NCI-H345 (cell line): ENCODE results near the gene PLEKHG5.
"Not testable (repeated sequence)": the region's sequence is repeated elsewhere in the genome, so short reads cannot be mapped to it uniquely, and the experiment has no call there.

Experiments
- DNase-seq: peaks from one replicate; lab custom pipeline; 2025; lab: John Stamatoyannopoulos, UW

Gene PLEKHG5

DNA sequence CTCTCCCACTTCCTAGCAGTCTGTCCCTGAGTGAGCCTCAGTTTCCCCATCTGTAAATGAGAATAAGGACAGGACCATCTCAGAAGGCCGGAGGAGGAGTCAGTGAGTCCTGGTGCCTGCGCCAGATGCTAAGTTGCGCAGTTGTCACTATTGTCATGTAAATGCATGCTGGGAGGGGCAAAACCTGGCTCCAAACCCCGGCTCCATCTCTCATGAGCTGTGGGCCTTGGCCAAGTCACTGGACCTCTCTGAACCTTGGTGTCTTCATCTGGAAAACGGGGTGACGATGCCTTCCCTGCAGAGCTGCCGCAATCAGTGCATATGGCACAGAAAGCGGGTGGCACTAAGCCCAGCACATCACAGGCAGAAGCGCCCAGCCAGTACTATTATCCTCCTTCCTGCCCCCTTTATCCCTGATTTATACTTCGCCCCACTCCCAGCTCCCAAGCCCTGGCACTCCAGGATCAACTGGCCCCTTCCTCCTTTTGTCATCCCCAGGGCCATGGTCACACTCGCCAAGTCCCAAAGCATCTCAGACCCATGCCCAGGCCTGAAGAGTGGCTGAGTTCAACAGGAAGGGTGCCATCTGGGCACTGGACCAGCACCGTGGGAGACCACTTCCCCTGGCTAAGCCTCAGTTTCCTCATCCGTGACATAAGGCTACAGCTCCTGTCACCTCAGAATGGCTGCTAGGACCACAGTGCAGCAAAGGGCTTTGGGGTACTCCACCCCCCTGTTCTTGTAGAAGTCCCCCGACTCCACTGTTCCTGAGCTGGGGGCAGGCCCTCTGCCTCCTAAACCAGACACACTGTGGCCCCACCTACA, 4.3 kb upstream of the PLEKHG5 start:
- DNase-seq: no peak

DNA sequence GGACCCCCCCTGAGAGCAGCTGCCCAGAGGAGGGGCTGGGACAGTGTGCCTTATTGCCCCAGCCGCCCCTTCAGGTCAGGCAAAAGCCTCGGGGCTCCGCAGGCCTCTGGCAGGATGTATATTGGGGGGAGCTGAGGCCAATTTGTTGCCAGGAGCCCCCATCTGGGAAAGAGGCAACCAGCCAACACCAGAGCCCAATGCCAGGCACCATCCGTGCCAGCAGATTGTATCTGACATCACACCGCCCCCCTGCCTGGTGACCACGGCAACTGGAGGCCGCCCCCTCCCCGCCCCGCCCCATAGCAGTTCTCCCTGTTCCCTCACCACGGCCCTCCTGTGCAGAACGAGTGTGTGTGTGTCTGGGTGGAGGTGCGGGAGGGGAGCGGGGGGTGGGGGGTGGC, 3.6 kb upstream of the PLEKHG5 start:
- peak; percentile 42 for DNase-seq

DNA sequence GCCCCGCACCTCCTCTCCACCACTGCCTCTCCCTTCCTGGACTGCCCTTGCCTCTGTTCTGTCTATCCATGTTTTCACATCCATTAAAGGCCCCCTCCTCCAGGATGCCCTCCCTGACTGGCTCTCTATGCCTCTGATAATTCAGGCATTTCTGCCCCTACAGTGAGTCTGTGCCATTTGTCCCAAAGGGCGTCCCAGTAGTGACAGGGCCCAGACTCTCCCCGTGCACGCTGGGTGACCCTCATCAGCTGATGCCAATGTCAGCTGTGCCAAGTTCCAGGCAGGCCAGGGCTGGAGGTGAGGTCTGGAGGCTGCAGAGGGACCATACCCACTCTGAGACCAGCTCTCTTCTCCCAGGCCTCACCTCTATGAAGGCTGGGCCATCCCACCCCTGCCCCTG, 3.2 kb upstream of the PLEKHG5 start:
- DNase-seq: no peak

DNA sequence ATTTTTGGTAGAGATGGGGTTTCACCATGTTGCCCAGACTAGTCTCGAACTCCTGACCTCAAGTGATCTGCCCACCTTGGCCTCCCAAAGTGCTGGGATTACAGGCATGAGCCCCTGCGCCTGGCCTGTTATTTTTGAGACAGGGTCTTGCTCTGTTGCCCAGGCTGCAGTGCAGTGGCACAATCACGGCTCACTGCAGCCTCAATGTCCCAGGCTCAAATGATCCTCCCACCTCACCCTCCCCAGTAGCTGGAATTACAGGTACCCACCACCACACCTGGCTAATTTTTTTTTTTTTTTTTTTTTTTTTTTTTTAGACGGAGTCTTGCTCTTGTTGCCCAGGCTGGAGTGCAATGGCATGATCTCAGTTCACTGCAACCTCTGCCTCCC, 2.4 kb upstream of the PLEKHG5 start:
- not testable (repeated sequence) for DNase-seq

DNA sequence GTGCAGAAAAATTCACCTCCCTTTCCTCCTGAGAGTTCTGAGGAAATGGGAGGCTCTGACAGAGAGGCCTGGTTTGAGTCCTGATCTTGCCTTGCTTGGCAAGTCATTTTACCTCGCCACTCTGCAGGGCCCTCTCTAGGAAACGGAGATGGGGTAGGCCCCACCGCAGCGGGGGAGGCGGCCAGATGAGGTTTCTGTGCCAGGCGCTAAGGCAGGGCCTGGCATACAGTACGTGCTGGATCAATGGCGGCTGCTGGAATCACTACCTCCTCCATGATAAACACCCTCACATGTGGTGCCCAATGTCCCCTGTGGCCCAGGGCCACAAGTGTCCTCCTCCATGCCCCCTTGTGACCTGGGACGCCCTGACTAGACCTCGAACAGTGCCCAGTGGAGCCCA, 499 bp upstream of the PLEKHG5 start:
- DNase-seq: no peak

DNA sequence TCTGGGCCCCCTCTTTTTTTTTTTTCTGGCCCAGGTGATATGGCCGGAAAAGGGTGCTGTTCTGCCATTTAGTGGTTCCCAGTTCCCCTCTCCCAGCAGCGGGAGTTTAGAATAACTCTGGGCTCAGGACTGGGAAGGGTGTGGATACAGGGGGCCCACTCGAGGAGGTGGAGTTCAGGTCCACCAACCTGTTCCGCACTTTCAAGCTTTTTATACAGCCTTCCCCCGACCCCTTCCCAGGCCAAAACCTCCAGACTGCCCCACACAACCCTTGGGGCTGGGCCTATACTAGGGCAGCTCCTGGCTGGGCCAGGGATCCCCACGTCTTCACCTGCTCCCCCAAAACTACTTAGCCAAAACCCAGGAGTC, 402 bp downstream of the PLEKHG5 start:
- DNase-seq: no peak

DNA sequence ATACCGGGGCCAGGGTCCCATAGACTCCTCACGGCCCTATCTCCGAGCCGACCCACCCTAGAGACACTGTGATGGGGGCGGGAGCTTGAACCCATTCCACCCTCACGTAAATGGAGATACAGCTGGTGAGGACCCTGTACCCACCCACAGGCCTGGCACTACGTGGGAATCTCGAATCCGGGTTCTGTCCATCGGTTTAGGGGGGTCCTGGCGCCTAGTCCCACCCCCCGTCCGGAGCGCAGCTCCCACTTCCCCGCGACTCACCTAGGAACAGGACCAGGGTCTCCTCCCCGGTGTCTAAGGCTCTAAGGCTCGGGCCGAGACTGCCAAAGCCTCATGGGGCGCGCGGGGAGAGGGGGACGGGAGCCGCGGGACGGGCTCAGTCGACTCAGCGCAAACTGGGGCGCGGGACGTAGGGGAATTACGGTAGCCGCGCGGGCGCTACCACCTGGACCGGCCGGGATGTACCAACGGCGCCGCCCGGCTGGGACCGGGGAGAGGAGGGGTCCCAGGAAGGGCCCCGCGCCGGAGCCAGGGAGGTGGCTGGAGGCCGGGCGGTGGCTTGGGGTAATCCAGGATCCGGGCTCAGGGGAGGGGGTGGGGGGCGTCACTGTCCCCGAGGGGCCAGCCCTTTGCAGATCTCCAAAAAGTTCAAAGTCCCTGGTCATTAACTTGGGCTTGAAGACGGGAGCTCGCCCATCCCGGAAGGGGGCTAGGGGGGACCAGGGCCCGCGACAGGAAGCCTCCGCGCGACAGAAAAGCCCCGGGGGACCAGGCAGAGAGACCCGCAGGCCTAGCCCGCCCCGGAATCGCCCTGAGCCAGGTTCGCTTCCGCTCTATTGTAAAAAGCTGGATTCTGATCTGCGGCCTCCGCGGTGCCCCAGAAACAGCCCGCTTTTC, 1.0 kb downstream of the PLEKHG5 start:
- DNase-seq: peak; percentile 34

DNA sequence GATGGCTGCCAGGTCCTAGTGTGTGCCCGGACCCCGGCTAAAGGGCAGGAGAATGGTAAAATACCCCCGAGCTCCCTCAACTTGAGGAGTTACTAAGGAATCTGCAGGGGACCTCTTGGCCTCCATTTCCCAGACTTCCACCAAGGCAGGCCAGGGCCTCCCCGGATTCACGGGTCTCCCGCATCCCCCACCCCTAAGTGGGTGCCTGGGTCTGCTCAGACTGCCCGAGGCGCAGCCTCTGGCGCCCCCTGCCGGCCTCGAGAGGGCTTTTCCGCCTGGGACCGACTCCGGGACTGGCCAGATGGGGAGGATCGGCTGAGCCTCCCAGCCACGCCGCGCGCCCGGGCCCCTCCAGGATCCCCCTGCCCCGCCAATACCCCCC, 1.7 kb downstream of the PLEKHG5 start:
- DNase-seq: peak; percentile 71

DNA sequence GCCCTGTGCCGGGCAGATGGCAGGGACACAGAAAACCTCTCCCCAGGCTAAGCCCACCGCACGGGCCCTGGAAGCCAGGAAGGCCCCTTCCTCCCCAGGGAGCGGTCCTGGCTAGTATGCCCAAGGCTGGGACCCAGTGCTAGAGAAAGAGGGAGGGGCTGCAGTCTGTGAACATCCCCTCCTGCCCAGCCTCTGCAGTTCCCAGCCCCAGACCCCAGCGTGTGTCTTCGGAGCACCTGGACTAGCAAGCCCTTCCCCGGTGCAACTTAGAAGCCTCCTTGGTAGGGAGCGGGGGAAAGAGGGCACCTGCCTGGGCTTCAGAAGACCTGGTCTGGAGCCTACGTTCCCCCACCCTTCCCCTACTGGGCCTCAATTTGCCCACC, 2.1 kb downstream of the PLEKHG5 start:
- no peak for DNase-seq

DNA sequence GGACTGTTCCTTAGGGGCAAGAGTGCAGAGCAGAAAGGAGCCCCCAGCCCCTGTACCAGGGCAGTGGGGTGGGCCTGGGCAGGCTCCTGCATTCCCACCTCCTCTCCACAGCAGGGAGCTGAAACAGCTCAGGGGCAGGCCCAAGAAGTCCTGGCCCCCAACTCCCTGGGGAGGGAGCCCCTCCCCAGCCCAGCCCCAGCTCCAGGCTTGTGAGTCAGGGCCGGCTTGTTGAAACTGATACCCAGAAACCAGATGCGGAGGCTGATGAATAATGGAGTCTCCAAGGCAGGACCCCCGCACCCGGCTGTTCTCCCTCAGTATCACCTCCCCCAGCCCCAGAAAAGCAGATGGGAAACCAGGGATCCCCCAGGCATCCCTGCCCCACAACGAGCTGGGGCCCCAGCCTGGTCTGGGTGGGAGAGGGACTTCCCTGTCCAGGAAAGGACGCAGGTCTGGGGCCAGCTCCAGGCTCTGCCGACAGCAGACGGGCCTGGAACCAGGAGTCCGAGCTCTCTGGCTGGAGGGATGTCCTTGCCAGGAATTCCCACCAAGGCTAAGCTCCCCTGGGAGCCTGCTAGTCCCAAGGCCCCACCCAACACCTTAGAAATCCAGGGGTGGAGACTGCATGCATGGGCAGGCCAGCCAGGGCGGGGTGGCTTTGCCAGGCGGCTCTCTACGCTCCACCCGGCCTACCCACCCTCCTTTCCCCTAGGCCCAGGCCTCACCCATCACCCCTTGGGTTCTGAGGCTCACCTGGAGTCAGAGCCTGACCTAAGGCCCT, 2.7 kb downstream of the PLEKHG5 start:
- no peak for DNase-seq

DNA sequence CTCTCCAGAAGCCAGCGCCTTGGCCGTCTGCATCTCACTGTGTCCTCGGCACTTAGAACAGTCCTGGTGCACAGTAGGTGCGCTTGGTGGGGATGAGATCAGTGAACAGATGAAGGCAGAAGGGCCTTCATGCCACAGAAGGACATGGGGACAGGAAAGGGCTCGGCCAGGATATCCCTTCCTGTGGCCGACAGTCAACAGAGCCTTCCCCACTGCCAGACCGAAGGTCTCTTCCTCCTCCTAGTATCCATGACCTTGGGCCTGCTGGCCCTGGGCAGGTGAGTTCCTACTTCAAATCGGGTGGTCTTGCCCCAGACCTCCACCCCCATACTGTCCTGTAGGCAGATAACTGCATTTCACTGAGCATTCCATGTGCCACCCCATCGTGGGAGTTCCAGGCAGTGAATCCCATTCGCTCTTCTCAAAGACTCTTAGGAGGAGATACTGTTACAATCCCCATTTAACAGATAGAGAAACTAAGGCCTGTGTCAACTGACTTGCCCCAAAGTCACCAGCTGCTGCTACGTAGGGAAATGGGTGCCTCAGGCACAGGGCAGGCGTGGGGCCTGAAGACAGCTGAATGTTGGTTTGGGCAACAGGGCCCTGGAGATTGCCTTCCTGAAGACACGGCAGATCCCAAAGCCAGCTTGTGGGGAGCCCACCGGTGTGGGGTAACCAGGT, 3.5 kb downstream of the PLEKHG5 start:
- no peak for DNase-seq

DNA sequence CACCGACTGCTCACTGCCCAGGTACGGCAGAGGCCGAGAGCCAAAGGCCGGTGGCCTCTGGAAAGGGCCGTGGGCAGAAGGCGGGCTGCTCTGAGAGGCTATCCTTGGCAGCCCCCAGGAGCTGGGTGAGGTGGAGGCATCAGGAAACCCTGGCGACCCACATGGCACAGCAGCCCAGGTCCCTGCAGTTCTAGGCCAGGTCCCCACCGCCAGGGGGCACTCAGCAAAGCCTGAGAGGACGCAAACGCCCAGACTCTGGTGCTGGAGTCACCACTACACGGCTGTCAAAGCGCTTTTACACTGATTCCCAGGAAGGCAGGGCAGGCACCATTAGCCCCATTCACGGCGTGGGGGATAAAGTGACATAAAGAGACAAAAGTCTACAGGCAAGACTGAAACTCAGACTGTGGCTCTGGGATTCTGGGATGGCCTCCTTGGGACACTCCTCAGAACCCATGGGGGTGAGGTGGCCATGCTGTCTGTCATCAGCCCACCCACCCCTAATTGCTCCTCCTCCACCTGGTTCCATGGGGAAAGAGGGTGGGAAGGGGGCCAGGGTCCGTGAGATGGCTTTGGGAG, 4.9 kb downstream of the PLEKHG5 start:
- DNase-seq: peak; percentile 88

DNA sequence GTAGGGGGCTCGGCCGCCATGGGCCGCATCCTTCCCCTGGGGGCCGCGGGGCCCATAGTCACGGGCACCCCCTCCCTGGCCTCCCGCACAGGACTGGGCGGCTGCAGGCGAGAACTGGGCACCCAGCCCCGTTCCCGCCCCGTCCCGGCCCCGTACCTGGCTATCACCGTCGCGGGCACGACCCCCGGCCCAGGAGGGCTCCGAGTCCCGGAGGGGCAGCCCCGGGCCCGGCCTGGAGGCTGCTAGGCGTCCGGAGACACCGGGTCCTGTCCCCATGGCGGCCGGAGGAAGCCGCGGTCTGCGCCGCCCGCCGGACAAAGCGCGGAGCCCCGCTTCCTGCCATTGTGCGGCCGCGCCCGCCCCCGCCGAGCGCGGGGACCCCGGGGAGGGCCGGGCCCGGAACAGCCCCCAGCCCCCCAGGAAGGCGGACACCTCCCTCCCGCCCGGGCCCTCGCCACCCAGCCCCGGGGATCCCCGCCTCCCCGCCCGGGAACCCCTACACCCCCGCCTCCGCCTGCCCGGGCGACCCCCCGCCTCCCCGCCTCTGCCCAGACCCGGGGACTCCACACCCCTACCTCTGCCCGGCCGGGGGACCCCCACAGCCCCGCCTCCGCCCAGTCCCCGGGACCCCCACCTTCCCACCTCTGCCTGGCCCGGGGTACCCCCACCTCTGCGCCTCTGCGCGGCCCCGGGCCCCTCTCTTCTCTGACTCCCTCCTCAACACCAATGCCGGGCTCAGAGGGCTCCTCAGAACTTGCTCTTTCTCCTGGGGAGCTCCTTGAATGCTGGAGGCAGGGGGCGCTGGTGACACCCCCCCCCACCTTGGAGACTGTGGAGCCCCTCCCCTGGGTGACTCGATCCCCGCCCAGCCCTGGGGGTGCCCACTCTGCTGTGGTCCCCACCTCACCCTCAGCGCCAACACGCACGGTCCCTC, 6.0 kb downstream of the PLEKHG5 start:
- DNase-seq: no peak

DNA sequence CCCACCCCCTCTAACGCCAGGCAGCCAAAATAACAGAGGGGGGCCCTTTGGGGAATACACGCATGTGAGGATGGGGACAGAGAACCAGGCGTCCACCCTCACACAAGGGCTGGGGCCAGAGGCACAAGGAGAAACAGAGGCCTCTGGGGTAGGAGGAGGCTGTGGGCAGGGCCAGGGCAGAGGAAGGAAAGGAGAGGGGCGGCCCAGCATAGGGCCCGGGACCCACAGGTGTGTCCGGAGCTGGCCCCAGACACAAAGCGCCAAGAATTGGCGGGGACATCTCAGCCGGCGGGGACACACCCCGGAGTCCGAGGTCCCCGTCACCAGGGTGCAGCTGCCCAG, 6.7 kb downstream of the PLEKHG5 start:
- DNase-seq: no peak

DNA sequence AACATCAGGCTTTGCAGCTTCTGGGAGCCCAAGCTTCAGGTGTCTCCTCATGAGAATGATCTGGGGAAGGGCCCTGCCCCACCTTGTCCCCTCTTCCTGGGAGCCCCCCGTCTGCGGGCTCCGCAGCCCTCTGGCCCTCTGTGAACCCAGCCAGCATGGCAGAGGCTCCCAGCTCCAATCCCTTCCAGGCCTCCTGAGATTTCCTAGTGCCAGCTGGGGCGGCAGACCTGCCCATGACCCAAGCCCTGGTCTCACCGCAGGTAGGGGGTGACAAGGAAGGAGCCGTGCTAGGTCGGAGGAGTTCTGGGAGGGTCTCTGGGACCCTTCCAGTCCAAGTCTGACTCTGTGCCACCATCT, 7.7 kb downstream of the PLEKHG5 start:
- no peak for DNase-seq

DNA sequence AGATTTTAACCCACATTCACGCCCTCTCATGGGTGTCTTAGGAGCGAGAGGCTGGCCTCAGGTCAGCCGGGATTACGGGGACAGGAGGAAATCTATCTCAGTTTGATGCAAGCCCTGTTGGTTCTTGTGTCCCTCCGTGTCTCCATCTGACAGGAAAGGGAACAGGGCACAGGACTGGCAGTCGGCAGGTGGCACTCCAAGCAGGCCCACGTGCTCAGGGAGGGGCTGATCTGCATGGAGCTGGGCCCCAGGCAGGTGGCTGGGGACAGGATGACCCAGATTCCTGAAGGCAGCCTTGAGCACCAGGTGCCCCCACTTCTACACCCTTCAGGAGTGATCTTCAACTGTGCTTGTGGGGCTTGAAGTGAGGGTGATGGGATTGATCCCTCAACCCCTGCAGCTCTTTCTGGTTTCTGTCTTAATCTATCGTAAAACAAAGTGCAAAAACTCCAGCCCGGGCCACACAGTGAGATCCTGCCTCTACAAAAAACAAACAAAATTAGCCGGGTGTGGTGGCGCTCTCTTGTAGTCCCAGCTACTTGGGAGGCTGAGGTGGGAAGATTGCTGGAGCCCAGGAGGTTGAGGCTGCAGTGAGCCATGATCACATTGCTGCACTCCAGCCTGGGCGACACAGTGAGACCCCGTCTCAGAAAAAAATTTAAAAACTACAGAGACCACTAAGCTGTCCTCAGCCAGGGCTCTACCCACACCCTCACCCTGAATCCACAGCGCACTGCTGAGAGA, 8.3 kb downstream of the PLEKHG5 start:
- DNase-seq: peak; percentile 45

DNA sequence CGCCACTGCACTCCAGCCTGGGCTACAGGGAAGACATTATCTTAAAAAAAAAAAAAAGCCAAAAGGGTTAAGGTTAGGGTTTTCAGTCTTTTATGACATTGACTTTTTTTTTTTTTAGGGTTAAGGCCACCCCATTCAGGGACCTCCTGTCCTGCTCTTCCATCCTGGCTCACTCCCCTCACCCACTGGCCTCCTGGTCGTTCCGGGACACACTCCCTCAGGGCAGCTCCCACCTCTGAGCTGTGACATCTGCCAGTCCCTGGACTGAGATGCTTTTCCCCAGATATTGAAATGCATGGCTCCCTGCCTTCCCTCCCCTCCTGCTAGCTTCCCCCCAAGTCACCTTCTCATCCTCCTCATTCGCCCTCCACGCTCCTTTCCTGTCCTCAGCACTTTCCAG, 9.6 kb downstream of the PLEKHG5 start:
- DNase-seq: no peak

DNA sequence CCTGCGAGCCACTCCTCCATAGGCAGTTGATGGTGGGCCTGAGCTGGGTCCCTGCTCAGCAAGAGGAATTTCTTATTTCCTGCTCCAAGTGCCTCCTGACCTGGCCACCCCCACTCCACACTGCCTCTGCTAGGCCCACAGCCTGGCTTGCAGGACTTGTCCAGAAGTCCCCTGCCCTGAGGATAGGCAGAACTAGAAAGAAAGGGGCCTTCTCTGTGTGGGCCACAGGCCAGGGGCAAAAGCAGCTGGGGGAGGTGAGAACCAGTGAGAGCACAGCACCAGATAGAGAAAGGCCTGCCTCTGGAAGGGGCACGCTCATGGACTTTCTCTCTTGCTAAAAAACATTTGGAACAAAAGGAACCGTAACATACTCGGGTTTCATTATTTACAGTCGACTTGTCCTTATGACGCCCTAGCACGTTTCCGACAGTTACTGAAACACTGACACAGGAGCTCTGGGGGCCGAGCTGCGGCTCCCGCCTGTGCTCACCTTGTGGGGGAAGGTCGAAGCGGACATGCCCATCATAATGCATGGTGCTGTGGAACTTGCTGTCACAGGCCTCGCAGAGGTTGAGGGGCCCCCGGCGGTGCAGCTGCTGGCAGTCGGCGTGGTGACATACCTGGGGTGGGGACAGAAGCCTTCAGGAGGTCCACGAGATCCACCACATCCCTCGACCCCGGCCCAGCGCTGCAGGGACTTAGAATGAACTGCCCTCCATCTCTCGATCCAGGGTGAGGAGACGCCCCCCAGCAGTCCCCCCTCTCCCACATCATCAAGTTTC, 14.2 kb downstream of the PLEKHG5 start:
- DNase-seq: no peak

DNA sequence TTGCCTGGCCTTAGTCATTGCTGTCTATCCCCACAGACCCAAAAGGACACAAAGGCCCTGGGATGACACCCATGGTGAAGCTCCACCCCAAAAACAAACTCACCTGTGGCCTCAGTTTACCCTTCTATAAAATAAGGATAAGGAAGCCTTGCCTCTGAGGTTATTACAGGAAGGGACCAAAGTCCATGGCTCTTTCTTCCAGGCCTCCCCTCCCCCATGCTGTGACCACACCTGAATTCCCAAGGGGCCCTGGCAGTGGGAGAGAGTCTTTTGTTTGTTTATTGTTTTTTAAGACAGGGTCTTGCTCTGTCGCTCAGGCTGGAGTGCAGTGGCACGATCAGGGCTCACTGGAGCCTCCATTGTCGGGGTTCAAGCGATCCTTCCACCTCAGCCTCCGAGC, 15.0 kb downstream of the PLEKHG5 start:
- DNase-seq: no peak
